ENCODE data around the gene GANAB. TPM values are rescaled to one million over a fixed set of nuclear protein-coding genes. Genes with fewer than 3 reads are reported as not detected.
A peak's percentile ranks its signal among the peaks of the same experiment; 100 is the strongest.

GANAB gene
- total and polyA plus RNA-seq, 2 of the 13 experiments (the other 11 are each of a cell fraction or from before 2014, with no cell fraction given) = 99.5 to 234 TPM

DNA sequence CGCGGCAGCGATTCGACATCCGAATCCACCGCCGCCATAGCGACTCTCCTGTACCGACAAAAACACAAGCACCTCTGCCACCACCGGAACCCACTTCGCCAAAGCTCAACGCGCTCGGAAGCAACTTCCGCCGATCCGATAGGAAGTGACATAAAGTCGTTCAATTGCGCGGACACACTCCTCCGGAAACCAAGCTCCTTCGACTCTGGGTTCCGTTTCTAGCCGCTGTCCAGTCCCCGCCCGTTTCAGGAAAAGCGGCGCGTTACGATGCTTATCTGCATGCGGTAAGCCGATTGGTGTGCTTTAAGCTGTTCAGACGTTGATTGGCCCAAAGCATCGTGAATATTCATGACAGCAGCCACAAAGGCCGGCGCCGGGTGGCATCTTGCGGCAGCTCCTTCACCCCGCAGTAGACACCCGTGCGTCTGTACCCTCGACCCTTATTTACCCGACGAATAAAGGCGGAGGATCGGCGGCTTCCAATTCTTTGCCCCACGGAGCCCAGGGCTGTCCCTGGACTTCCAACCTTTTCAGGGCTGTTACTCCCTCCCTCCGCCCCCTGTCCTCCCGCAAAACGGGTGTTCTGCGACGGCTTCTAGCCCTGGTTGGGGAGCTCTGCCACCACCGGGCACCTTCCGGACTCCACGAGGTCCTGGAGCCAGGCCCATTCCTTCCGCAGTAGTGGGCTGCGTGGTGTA, 54.8 kb downstream of the GANAB start, which contains the start of gene TUT1 (continued):
- TF ChIP-seq, protein P1, sequence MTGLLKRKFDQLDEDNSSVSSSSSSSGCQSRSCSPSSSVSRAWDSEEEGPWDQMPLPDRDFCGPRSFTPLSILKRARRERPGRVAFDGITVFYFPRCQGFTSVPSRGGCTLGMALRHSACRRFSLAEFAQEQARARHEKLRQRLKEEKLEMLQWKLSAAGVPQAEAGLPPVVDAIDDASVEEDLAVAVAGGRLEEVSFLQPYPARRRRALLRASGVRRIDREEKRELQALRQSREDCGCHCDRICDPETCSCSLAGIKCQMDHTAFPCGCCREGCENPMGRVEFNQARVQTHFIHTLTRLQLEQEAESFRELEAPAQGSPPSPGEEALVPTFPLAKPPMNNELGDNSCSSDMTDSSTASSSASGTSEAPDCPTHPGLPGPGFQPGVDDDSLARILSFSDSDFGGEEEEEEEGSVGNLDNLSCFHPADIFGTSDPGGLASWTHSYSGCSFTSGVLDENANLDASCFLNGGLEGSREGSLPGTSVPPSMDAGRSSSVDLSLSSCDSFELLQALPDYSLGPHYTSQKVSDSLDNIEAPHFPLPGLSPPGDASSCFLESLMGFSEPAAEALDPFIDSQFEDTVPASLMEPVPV (CRISPR knock-in tag; IDR thresholded peaks at IDR 0.05) = peak; percentile 79
- TF ChIP-seq, protein P2, sequence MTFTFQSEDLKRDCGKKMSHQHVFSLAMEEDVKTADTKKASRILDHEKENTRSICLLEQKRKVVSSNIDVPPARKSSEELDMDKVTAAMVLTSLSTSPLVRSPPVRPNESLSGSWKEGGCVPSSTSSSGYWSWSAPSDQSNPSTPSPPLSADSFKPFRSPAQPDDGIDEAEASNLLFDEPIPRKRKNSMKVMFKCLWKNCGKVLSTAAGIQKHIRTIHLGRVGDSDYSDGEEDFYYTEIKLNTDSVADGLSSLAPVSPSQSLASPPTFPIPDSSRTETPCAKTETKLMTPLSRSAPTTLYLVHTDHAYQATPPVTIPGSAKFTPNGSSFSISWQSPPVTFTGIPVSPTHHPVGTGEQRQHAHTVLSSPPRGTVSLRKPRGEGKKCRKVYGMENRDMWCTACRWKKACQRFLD (CRISPR knock-in tag; IDR thresholded peaks at IDR 0.05; ENCODE audit: borderline replicate concordance) = no peak
- TF ChIP-seq LCORL (IDR thresholded peaks at IDR 0.05) (no peak), LCORL (CRISPR knock-in tag; IDR thresholded peaks at IDR 0.05) (peak; percentile 46; the same call in 1 of the 2 replicates), PHB2 (IDR thresholded peaks at IDR 0.05; ENCODE audit: partially characterized antibody) (no peak), AHR (CRISPR knock-in tag; IDR thresholded peaks at IDR 0.05) (peak; percentile 95; the same call in 1 of the 2 replicates), FOXC1 (CRISPR knock-in tag; IDR thresholded peaks at IDR 0.05; ENCODE audit: borderline replicate concordance) (0 out of 2 replicates have a peak, but pooled peaks have one; percentile 77), SIX4 (CRISPR knock-in tag; IDR thresholded peaks at IDR 0.05) (peak; percentile 45; the same call in 1 of the 2 replicates), MAFK (conservative IDR thresholded peaks at IDR 0.05 in 1 of 2, IDR thresholded peaks at IDR 0.05 in 1 of 2; ENCODE audit: low read length in 2 of 2) (no peak), SMAD9 (CRISPR knock-in tag; IDR thresholded peaks at IDR 0.05) (no peak; the same call in 1 of the 2 replicates), NFE2 (CRISPR knock-in tag; IDR thresholded peaks at IDR 0.05) (no peak), HNF4A (CRISPR knock-in tag; IDR thresholded peaks at IDR 0.05) (no peak), ZNF660 (CRISPR knock-in tag; IDR thresholded peaks at IDR 0.05; ENCODE audit: borderline replicate concordance, low read depth) (no peak)
- TF ChIP-seq, protein P3, sequence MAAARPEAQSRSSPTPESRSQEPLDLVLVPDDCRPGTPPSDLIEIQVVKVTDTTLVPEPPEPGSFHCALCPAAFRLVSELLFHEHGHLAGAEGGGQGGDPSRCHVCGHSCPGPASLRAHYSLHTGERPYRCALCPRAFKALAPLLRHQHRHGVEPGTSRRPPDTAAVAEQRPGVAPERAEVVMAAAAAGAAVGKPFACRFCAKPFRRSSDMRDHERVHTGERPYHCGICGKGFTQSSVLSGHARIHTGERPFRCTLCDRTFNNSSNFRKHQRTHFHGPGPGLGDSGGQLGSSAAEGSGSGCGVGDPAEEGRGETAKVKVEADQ (CRISPR knock-in tag; IDR thresholded peaks at IDR 0.05; ENCODE audit: borderline replicate concordance) = peak; percentile 66; the same call in 1 of the 2 replicates
- TF ChIP-seq, protein P4, sequence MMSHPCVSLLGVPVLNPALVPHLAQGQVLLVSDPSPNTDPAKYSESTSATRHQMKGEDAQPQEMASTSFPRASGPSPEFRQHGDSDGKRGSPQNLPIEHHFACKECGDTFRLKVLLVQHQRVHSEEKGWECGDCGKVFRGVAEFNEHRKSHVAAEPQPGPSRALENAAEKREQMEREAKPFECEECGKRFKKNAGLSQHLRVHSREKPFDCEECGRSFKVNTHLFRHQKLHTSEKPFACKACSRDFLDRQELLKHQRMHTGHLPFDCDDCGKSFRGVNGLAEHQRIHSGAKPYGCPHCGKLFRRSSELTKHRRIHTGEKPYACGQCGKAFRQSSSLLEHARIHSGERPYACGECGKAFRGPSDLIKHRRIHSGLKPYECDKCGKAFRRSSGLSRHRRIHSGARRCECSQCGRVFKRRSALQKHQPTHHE (CRISPR knock-in tag; IDR thresholded peaks at IDR 0.05; ENCODE audit: borderline replicate concordance) = no peak; the same call in 1 of the 2 replicates
- TF ChIP-seq, protein P5, sequence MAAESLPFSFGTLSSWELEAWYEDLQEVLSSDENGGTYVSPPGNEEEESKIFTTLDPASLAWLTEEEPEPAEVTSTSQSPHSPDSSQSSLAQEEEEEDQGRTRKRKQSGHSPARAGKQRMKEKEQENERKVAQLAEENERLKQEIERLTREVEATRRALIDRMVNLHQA (CRISPR knock-in tag; IDR thresholded peaks at IDR 0.05) = no peak
- TF ChIP-seq, protein P6, sequence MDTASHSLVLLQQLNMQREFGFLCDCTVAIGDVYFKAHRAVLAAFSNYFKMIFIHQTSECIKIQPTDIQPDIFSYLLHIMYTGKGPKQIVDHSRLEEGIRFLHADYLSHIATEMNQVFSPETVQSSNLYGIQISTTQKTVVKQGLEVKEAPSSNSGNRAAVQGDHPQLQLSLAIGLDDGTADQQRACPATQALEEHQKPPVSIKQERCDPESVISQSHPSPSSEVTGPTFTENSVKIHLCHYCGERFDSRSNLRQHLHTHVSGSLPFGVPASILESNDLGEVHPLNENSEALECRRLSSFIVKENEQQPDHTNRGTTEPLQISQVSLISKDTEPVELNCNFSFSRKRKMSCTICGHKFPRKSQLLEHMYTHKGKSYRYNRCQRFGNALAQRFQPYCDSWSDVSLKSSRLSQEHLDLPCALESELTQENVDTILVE (CRISPR knock-in tag; IDR thresholded peaks at IDR 0.05) = peak; percentile 97
- TF ChIP-seq, protein P7, sequence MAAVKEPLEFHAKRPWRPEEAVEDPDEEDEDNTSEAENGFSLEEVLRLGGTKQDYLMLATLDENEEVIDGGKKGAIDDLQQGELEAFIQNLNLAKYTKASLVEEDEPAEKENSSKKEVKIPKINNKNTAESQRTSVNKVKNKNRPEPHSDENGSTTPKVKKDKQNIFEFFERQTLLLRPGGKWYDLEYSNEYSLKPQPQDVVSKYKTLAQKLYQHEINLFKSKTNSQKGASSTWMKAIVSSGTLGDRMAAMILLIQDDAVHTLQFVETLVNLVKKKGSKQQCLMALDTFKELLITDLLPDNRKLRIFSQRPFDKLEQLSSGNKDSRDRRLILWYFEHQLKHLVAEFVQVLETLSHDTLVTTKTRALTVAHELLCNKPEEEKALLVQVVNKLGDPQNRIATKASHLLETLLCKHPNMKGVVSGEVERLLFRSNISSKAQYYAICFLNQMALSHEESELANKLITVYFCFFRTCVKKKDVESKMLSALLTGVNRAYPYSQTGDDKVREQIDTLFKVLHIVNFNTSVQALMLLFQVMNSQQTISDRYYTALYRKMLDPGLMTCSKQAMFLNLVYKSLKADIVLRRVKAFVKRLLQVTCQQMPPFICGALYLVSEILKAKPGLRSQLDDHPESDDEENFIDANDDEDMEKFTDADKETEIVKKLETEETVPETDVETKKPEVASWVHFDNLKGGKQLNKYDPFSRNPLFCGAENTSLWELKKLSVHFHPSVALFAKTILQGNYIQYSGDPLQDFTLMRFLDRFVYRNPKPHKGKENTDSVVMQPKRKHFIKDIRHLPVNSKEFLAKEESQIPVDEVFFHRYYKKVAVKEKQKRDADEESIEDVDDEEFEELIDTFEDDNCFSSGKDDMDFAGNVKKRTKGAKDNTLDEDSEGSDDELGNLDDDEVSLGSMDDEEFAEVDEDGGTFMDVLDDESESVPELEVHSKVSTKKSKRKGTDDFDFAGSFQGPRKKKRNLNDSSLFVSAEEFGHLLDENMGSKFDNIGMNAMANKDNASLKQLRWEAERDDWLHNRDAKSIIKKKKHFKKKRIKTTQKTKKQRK (IDR thresholded peaks at IDR 0.05; ENCODE audit: low read length) = no peak
